Embryonic facial prominence (tissue), 1 donor: ENCODE data around the gene PPP2R2C.

ENCODE experiments used
- DNase-seq: peaks from one replicate; pipeline ENCODE4 v3.0.0-alpha.2; 2016; ENCODE audit errors: extremely low spot score

The PPP2R2C gene

GRCh38 chr4:6271701-6272465 is 200.5 kb downstream of the PPP2R2C start:
- no peak for DNase-seq

GRCh38 chr4:6271206-6271605 is 201.2 kb downstream of the PPP2R2C start:
- no peak for DNase-seq

GRCh38 chr4:6270636-6271121 is 201.7 kb downstream of the PPP2R2C start:
- DNase-seq, result no peak
